ENCODE results near the gene PADI1. TPM values are rescaled to one million over a fixed set of nuclear protein-coding genes. Genes with fewer than 3 reads are reported as not detected.

Gene PADI1
- total RNA-seq, 4 donors from 2014 or later: 3.2 to 24.2 (median 6.6) TPM

DNA sequence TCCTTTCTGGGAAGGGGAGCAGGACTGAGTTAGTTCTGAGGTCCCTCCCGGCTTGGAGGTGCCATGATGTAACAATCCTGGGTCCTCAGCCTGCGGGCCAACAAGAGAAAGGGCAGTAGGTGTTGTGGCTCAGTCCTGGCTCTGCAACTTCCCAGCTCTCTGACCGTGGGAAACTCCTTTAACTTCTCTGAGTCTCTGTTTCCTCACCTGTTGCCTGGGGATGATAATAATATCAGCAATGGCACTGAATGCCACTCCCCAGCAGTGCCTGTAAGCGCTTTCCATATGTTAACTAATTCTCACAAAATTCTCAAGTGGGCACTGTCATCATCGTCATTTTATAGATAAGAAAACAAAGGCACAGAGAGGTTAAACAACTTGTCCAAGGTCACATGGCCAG lies 46.3 kb downstream of the PADI1 start:
- TF ChIP-seq, protein P1, sequence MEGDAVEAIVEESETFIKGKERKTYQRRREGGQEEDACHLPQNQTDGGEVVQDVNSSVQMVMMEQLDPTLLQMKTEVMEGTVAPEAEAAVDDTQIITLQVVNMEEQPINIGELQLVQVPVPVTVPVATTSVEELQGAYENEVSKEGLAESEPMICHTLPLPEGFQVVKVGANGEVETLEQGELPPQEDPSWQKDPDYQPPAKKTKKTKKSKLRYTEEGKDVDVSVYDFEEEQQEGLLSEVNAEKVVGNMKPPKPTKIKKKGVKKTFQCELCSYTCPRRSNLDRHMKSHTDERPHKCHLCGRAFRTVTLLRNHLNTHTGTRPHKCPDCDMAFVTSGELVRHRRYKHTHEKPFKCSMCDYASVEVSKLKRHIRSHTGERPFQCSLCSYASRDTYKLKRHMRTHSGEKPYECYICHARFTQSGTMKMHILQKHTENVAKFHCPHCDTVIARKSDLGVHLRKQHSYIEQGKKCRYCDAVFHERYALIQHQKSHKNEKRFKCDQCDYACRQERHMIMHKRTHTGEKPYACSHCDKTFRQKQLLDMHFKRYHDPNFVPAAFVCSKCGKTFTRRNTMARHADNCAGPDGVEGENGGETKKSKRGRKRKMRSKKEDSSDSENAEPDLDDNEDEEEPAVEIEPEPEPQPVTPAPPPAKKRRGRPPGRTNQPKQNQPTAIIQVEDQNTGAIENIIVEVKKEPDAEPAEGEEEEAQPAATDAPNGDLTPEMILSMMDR (IDR thresholded peaks at IDR 0.05): no peak
- TF ChIP-seq POLR2A (IDR thresholded peaks at IDR 0.05): no peak
- intact Hi-C loops (cut with DNase I; ENCODE audit: low total_unique reads): no loop called here
- WGBS, 2 donors: 66 to 70% methylated on average over 5 of the region's 5 CpGs
- no peak for DNase-seq (ENCODE audit: low spot score in 2 of 2)
- H3K4me3 ChIP-seq (ENCODE audit: low read depth, poor library complexity, severe bottlenecking): no peak overlapping the region

- 56 to 65% methylated on average over 3 of the region's 3 CpGs for WGBS, 2 donors
- intact Hi-C loops (cut with DNase I; ENCODE audit: low total_unique reads): no loop called here
Measured at GRCh38 chr1:17251701-17252376, 46.9 kb downstream of the PADI1 start.

GRCh38 chr1:17255336-17255735 lies 50.4 kb downstream of the PADI1 start:
- TF ChIP-seq, protein P1 (IDR thresholded peaks at IDR 0.05): no peak
- no peak for TF ChIP-seq POLR2A (IDR thresholded peaks at IDR 0.05)
- whole genome bisulfite sequencing, 2 donors: 67 to 72% methylated on average over 5 of the region's 5 CpGs
- no peak for DNase-seq (ENCODE audit: low spot score in 2 of 2)
- no peak overlapping the region for H3K4me3 ChIP-seq (ENCODE audit: low read depth, poor library complexity, severe bottlenecking)
- intact Hi-C loops (cut with DNase I; ENCODE audit: low total_unique reads): no loop called here

More at GRCh38 chr1:17251701-17252376, 46.9 kb downstream of the PADI1 start:
- TF ChIP-seq POLR2A (IDR thresholded peaks at IDR 0.05): no peak
- TF ChIP-seq, protein P1 (IDR thresholded peaks at IDR 0.05): no peak
- H3K4me3 ChIP-seq (ENCODE audit: low read depth, poor library complexity, severe bottlenecking): no peak overlapping the region
- no peak for DNase-seq (ENCODE audit: low spot score in 2 of 2)

DNA sequence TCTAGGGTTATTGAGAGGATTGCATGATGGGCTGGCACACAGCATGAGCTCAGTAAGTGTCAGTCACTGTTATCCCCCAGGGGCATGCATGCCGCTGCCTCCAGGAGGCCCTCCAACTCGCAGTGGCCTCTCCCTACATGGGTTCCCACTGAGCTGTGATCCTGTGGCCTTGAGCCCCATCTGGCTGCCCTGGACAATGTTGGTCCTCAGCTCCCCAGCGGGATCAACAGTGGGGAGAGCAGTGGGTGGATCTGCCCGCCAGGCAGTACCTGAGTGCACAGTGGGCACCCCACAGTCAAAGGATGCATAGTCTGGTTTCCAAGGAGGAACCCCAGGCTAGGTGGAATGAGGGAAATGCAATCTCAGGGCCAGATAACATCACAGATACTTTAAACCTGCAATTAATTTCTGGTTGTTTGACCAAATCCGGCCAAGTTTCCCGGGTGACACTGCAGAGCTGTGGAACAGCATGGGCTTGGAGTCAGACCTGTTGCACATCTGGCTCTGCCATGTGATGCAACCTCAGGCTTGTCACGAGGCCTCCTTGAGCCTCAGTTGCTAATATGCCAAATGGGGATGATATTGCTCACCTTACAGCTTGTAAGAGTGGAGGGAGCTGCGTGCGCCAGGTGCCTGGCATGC lies 53.3 kb downstream of the PADI1 start:
- TF ChIP-seq, protein P1 (IDR thresholded peaks at IDR 0.05): no peak
- TF ChIP-seq POLR2A (IDR thresholded peaks at IDR 0.05): no peak
- no peak overlapping the region for H3K4me3 ChIP-seq (ENCODE audit: low read depth, poor library complexity, severe bottlenecking)

DNA sequence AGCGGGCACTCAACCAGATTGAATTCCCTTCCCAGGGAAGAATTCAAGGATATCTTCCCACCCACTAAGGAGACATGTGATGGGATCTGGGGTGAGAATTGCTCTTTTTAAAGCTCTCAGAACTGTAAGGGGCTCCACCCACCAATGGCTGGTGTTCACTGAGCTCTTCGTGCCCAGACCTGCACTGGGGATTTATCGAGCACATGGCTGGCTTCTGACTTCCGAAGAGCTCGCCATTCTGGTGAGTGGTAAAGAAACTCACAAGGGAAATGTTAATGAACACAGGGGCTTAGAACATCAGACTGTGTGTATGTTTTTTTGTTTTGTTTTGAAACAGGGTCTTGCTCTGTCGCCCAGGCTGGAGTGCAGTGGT lies 53.8 kb downstream of the PADI1 start:
- no peak overlapping the region for H3K4me3 ChIP-seq (ENCODE audit: low read depth, poor library complexity, severe bottlenecking)
- DNase-seq (ENCODE audit: low spot score in 2 of 2): no peak
- intact Hi-C loops (cut with DNase I; ENCODE audit: low total_unique reads): no loop called here
- WGBS, 2 donors: 44 to 50% methylated on average over 6 of the region's 6 CpGs
- TF ChIP-seq, protein P1 (IDR thresholded peaks at IDR 0.05): no peak

More for the DNA sequence above, 53.3 kb downstream of the PADI1 start:
- peak in 1 of 2 donors; percentile 46 for DNase-seq (ENCODE audit: low spot score in 2 of 2)
- intact Hi-C loops (cut with DNase I; ENCODE audit: low total_unique reads): no loop called here
- WGBS, 2 donors: 37 to 47% methylated on average over 7 to 8 of the region's 9 CpGs
